Keratinocyte (primary cell): ENCODE results near the gene ERICH4. TPM values are rescaled to one million over a fixed set of nuclear protein-coding genes. Genes with fewer than 3 reads are reported as not detected.
"Not testable (repeated sequence)": the region's sequence is repeated elsewhere in the genome, so short reads cannot be mapped to it uniquely, and the experiment has no call there.

Experiments used
- DNase-seq: peaks from one replicate; pipeline ENCODE4 v3.0.0-alpha.2; 2011; ENCODE audit warnings: low read depth, missing footprints, low spot score
- FAIRE-seq: peaks from 2 replicates; lab custom pipeline; 2011; peaks lifted over from hg19 to GRCh38; lab: Jason Lieb, UNC
- H2AFZ ChIP-seq: 2 replicates; pipeline ENCODE4 v1.6.0; 2012; ENCODE audit warnings: low read length, control low read depth, inconsistent platforms; ENCODE audit not compliant: control insufficient read depth
- H3K27ac ChIP-seq: 2 replicates; pipeline ENCODE4 v1.5.1; 2011; ENCODE audit warnings: low read length; ENCODE audit not compliant: control insufficient read depth, insufficient read depth
- H3K27me3 ChIP-seq: 3 replicates; pipeline ENCODE4 v1.6.0; 2011; ENCODE audit warnings: low read length; ENCODE audit not compliant: control insufficient read depth, insufficient read depth; ENCODE audit errors: extremely low read depth
- H3K36me3 ChIP-seq, 2 experiments: 2 replicates in 1 of 2; 3 replicates in 1 of 2; pipeline ENCODE4 v1.5.1; 2011; ENCODE audit warnings: low read length in 2 of 2, mild to moderate bottlenecking in 1 of 2; ENCODE audit not compliant: control insufficient read depth in 2 of 2, insufficient read depth in 2 of 2; ENCODE audit errors: extremely low read depth in 1 of 2
- H3K4me1 ChIP-seq: 3 replicates; pipeline ENCODE4 v1.5.1; 2011; ENCODE audit warnings: low read length; ENCODE audit not compliant: control insufficient read depth, insufficient read depth; ENCODE audit errors: extremely low read depth
- H3K4me2 ChIP-seq: 3 replicates; pipeline ENCODE4 v1.6.0; 2011; ENCODE audit warnings: low read depth, low read length; ENCODE audit not compliant: control insufficient read depth, insufficient read depth; ENCODE audit errors: extremely low read depth
- H3K4me3 ChIP-seq, 3 experiments: fragments of 200-600 bp in 1 of 3; sonication (generic) in 1 of 3; 2 replicates in 2 of 3; 3 replicates in 1 of 3; pipeline ENCODE4 v1.5.1; 2011 to 2016; ENCODE audit warnings: low read length in 3 of 3, mild to moderate bottlenecking in 3 of 3, control low read depth in 2 of 3, inconsistent platforms in 1 of 3, low read depth in 1 of 3, mixed read lengths in 1 of 3, mixed run types in 1 of 3, moderate library complexity in 1 of 3; ENCODE audit not compliant: control insufficient read depth in 2 of 3, insufficient read depth in 2 of 3; ENCODE audit errors: extremely low read depth in 1 of 3
- H3K79me2 ChIP-seq: 2 replicates; pipeline ENCODE4 v1.6.0; 2012; ENCODE audit warnings: low read length; ENCODE audit not compliant: control insufficient read depth, insufficient read depth
- H3K9ac ChIP-seq: 3 replicates; pipeline ENCODE4 v1.6.0; 2011; ENCODE audit warnings: low read length; ENCODE audit not compliant: control insufficient read depth, insufficient read depth; ENCODE audit errors: extremely low read depth
- H3K9me1 ChIP-seq: 3 replicates; pipeline ENCODE4 v1.6.0; 2011; ENCODE audit warnings: low read length; ENCODE audit not compliant: control insufficient read depth, insufficient read depth; ENCODE audit errors: extremely low read depth
- H3K9me3 ChIP-seq: 2 replicates; pipeline ENCODE4 v1.5.1; 2012; ENCODE audit warnings: low read depth, low read length; ENCODE audit not compliant: control insufficient read depth
- H4K20me1 ChIP-seq: 3 replicates; pipeline ENCODE4 v1.6.0; 2011; ENCODE audit warnings: low read length; ENCODE audit not compliant: control insufficient read depth, insufficient read depth; ENCODE audit errors: extremely low read depth
- CTCF ChIP-seq, 3 experiments: IDR thresholded peaks in 1 of 3; conservative IDR thresholded peaks in 1 of 3; optimal IDR thresholded peaks in 1 of 3; 2 replicates in 2 of 3; 3 replicates in 1 of 3; pipeline versions ENCODE3 to v1.5.1; 2011; ENCODE audit warnings: low read length in 3 of 3, mild to moderate bottlenecking in 3 of 3, moderate library complexity in 2 of 3, control low read depth in 1 of 3, inconsistent platforms in 1 of 3; ENCODE audit not compliant: insufficient read depth in 2 of 3; ENCODE audit errors: extremely low read depth in 1 of 3
- EZH2 ChIP-seq: IDR thresholded peaks from one replicate; pipeline ENCODE4 v1.6.1; 2012; ENCODE audit warnings: inconsistent platforms, mild to moderate bottlenecking, low read length, moderate library complexity
- dilution Hi-C: fragments of 300-500 bp; cut with MboI; formaldehyde crosslinking; loops from one replicate; pipeline ENCODE4 v1.7.0; 2020; ENCODE audit warnings: low sequenced_read_pairs; ENCODE audit not compliant: extremely low pct_ligation_motif_present
- polyA plus RNA-seq, 5 experiments: library from polyadenylated mRNA; depleted of rRNA in 3 of 5; stranded (reverse) in 3 of 5; stranded (forward) in 1 of 5; unstranded in 1 of 5; fragments of >200 nt; gene quantifications; 1 replicate in 1 of 5; 2 replicates in 3 of 5; 3 replicates in 1 of 5; pipeline versions ENCODE4 v1.2.1 to v1.2.3, GENCODE V29; 2011 to 2012; ENCODE audit warnings: missing spikeins in 2 of 5, low read depth in 1 of 5, low replicate concordance in 1 of 5

ERICH4 gene
- polyA plus RNA-seq, 1 donor (not counting 4 experiments of a cell fraction or from before 2014, with no cell fraction given) = not detected

GRCh38 chr19:41433171-41433570 lies 9.8 kb upstream of the ERICH4 start:
- no peak overlapping the region for H3K4me3 ChIP-seq
- peaks cover 20 to 21% of the 10 kb centered on the region in 2 experiments for H3K36me3 ChIP-seq
- FAIRE-seq = no peak
- H3K27me3 ChIP-seq = no peaks in the 10 kb centered on the region
- no peak overlapping the region for H3K9ac ChIP-seq
- TF ChIP-seq CTCF (optimal IDR thresholded peaks at IDR 0.05 in 1 of 3, IDR thresholded peaks at IDR 0.05 in 1 of 3, conservative IDR thresholded peaks at IDR 0.05 in 1 of 3; ENCODE audit: extremely low read depth in 1 of 3, insufficient read depth in 2 of 3, low read length in 3 of 3) (no peak), EZH2 (no peak)
- H3K27ac ChIP-seq = no peak overlapping the region
- H3K4me1 ChIP-seq = peaks cover 6% of the 10 kb centered on the region
- H3K9me1 ChIP-seq = no peaks in the 10 kb centered on the region
- H3K9me3 ChIP-seq = no peaks in the 10 kb centered on the region
- dilution Hi-C loops = no loop called here
- DNase-seq = no peak
- peaks cover 7% of the 10 kb centered on the region for H3K79me2 ChIP-seq
- no peak overlapping the region for H3K4me2 ChIP-seq
- no peaks in the 10 kb centered on the region for H4K20me1 ChIP-seq
- H2AFZ ChIP-seq = no peak overlapping the region

- TF ChIP-seq CTCF (optimal IDR thresholded peaks at IDR 0.05 in 1 of 3, IDR thresholded peaks at IDR 0.05 in 1 of 3, conservative IDR thresholded peaks at IDR 0.05 in 1 of 3; ENCODE audit: extremely low read depth in 1 of 3, insufficient read depth in 2 of 3, low read length in 3 of 3) (no peak), EZH2 (no peak)
- H3K4me2 ChIP-seq = no peak overlapping the region
- no peak overlapping the region for H3K27ac ChIP-seq
- H3K9me1 ChIP-seq = no peaks in the 10 kb centered on the region
- DNase-seq (no peak), FAIRE-seq (no peak)
- no peak overlapping the region for H3K4me3 ChIP-seq
- dilution Hi-C loops = no loop called here
- H3K4me1 ChIP-seq = peaks cover 7% of the 10 kb centered on the region
- H2AFZ ChIP-seq = no peak overlapping the region
- peaks cover 20 to 21% of the 10 kb centered on the region in 2 experiments for H3K36me3 ChIP-seq
- no peaks in the 10 kb centered on the region for H3K27me3 ChIP-seq
- H3K79me2 ChIP-seq = peaks cover 13% of the 10 kb centered on the region
- no peaks in the 10 kb centered on the region for H4K20me1 ChIP-seq
- H3K9me3 ChIP-seq = no peaks in the 10 kb centered on the region
- H3K9ac ChIP-seq = no peak overlapping the region
Observed at GRCh38 chr19:41434450-41434849, 8.5 kb upstream of the ERICH4 start.

- peaks cover 20 to 21% of the 10 kb centered on the region in 2 experiments for H3K36me3 ChIP-seq
- H3K27me3 ChIP-seq, H3K4me3 ChIP-seq, DNase-seq, dilution Hi-C loops, H3K4me1 ChIP-seq, H3K4me2 ChIP-seq, H3K9ac ChIP-seq, H4K20me1 ChIP-seq, H3K9me3 ChIP-seq, H2AFZ ChIP-seq, H3K27ac ChIP-seq, H3K9me1 ChIP-seq, FAIRE-seq: not testable (repeated sequence)
- peaks cover 13% of the 10 kb centered on the region for H3K79me2 ChIP-seq
Observed at GRCh38 chr19:41435376-41435775, 7.6 kb upstream of the ERICH4 start.
